H1 (cell line): ENCODE measurements around the gene CFAP61. TPM values are rescaled to one million over a fixed set of nuclear protein-coding genes. Genes with fewer than 3 reads are reported as not detected.

Source experiments
- ASH2L ChIP-seq: fragments of 200-600, 300-600 bp; sonication (generic); IDR thresholded peaks from one replicate; pipeline ENCODE4 v1.7.1; 2017; ENCODE audit warnings: low read length
- ATF3 ChIP-seq: IDR thresholded peaks from 2 replicates; pipeline ENCODE4 v1.6.1; 2011; ENCODE audit warnings: low read depth, mild to moderate bottlenecking, low read length; ENCODE audit not compliant: insufficient read depth
- BACH1 ChIP-seq: IDR thresholded peaks from 2 replicates; pipeline ENCODE4 v1.6.1; 2012; ENCODE audit warnings: low read length, improper control_type of control experiment
- CBX8 ChIP-seq: fragments of 300-800, 300-1000 bp; sonication (generic); IDR thresholded peaks from 2 replicates; pipeline ENCODE4 v1.7.1; 2016; ENCODE audit warnings: low read depth, low read length, borderline replicate concordance
- CHD7 ChIP-seq: fragments of 300-600 bp; sonication (generic); IDR thresholded peaks from 2 replicates; pipeline ENCODE4 v1.7.1; 2012; ENCODE audit warnings: low read length, moderate library complexity, mild to moderate bottlenecking, inconsistent platforms; ENCODE audit not compliant: insufficient replicate concordance
- EZH2 ChIP-seq: fragments of 200-600 bp; sonication (generic); IDR thresholded peaks from 2 replicates; pipeline ENCODE4 v1.7.1; 2012; ENCODE audit warnings: low read depth, mild to moderate bottlenecking, moderate library complexity, low read length, inconsistent platforms; ENCODE audit not compliant: severe bottlenecking
- MAFK ChIP-seq: IDR thresholded peaks from 2 replicates; pipeline ENCODE4 v1.6.1; 2012; ENCODE audit warnings: low read depth, mild to moderate bottlenecking, improper control_type of control experiment, low read length
- RNF2 ChIP-seq: fragments of 200-900, 300-1000 bp; sonication (generic); IDR thresholded peaks from 2 replicates; pipeline ENCODE4 v1.7.1; 2016; ENCODE audit warnings: borderline replicate concordance, low read depth, mild to moderate bottlenecking, antibody characterized with exemption, low read length; ENCODE audit not compliant: poor library complexity, severe bottlenecking; ENCODE audit errors: missing control alignments
- SIX5 ChIP-seq: IDR thresholded peaks from 2 replicates; pipeline ENCODE4 v1.6.1; 2011; ENCODE audit warnings: mild to moderate bottlenecking, low read depth, low read length
- polyA plus RNA-seq, 7 experiments: library from polyadenylated mRNA; depleted of rRNA in 3 of 7; stranded (reverse) in 5 of 7; unstranded in 2 of 7; fragments of >200 nt in 5 of 7; fragments of 200-250 nt in 2 of 7; gene quantifications; 1 replicate in 5 of 7; 2 replicates in 1 of 7; 4 replicates in 1 of 7; pipeline versions ENCODE4 v1.2.1 to v1.2.3, GENCODE V29; 2011 to 2013; ENCODE audit warnings: missing spikeins in 2 of 7, mixed read lengths in 2 of 7
- total RNA-seq: library from RNA; stranded (reverse); fragmentation: NEBNext Ultra II Directional; extraction: Animal tissue kit (Norgen Biotek cat#: 25700); gene quantifications from 2 replicates; pipeline ENCODE4 v1.2.1, GENCODE V29; 2021

Gene CFAP61
- total and polyA plus RNA-seq, 2 of the 8 experiments (the other 6 are each of a cell fraction or from before 2014, with no cell fraction given), result 0.29 to 0.61 TPM

- TF ChIP-seq CHD7, result no peak
- no peak for TF ChIP-seq SIX5
- no peak for TF ChIP-seq BACH1
- no peak for TF ChIP-seq ATF3
- no peak for TF ChIP-seq EZH2
- TF ChIP-seq CBX8, result no peak
- TF ChIP-seq RNF2, result no peak
- no peak for TF ChIP-seq MAFK
- TF ChIP-seq ASH2L, result no peak
Observed at GRCh38 chr20:20248620-20249200, 196.4 kb downstream of the CFAP61 start (continued).
